Stimulated activated CD8-positive, alpha-beta memory T cell treated with anti-CD3 and anti-CD28 coated beads, Interleukin-7, amount 100 ng/mL, for 4 hours (primary cell): Measurements from ENCODE around the gene NCKAP5L.

Experiments
- DNase-seq, 2 donors: peaks; one replicate each; pipeline ENCODE4 v3.0.0-alpha.2; 2020; ENCODE audit warnings: low read depth in 2 of 2

Gene NCKAP5L

GRCh38 chr12:49823350-49823749, 4.9 kb downstream of the NCKAP5L start:
- DNase-seq: no peak

GRCh38 chr12:49821373-49822287, 6.6 kb downstream of the NCKAP5L start:
- DNase-seq: no peak

GRCh38 chr12:49819786-49820185, 8.4 kb downstream of the NCKAP5L start:
- DNase-seq: no peak

- DNase-seq: no peak
These were observed 9.8 kb downstream of the NCKAP5L start for GRCh38 chr12:49818241-49818895.

GRCh38 chr12:49813131-49813530, 15.1 kb downstream of the NCKAP5L start:
- no peak for DNase-seq

GRCh38 chr12:49811961-49812401, 16.2 kb downstream of the NCKAP5L start:
- DNase-seq: no peak

GRCh38 chr12:49811136-49811535, 17.1 kb downstream of the NCKAP5L start:
- no peak for DNase-seq

- no peak for DNase-seq
These were observed 18.3 kb downstream of the NCKAP5L start for GRCh38 chr12:49809906-49810389.

GRCh38 chr12:49809381-49809905, 18.8 kb downstream of the NCKAP5L start:
- no peak for DNase-seq

- no peak for DNase-seq
These were observed 19.4 kb downstream of the NCKAP5L start for GRCh38 chr12:49808686-49809380.

GRCh38 chr12:49807991-49808580, 20.1 kb downstream of the NCKAP5L start:
- no peak for DNase-seq

- no peak for DNase-seq
These were observed 21.3 kb downstream of the NCKAP5L start for GRCh38 chr12:49806877-49807276.

GRCh38 chr12:49806321-49806813, 21.8 kb downstream of the NCKAP5L start:
- DNase-seq: no peak

GRCh38 chr12:49805409-49805808, 22.8 kb downstream of the NCKAP5L start:
- DNase-seq: no peak

- no peak for DNase-seq
These were observed 23.4 kb downstream of the NCKAP5L start for GRCh38 chr12:49804821-49805220.

- DNase-seq: no peak
These were observed 24.3 kb downstream of the NCKAP5L start for GRCh38 chr12:49803693-49804450.

GRCh38 chr12:49801141-49802063, 26.8 kb downstream of the NCKAP5L start:
- DNase-seq: no peak

- DNase-seq: no peak
These were observed 27.6 kb downstream of the NCKAP5L start for GRCh38 chr12:49800421-49801140.

GRCh38 chr12:49798934-49799333, 29.3 kb downstream of the NCKAP5L start:
- no peak for DNase-seq
